HL-60 (cell line): ENCODE results near the gene HIPK2.

Experiments used
- DNase-seq, 2 experiments: peaks; one replicate each; pipeline ENCODE4 v3.0.0-alpha.2; 2010 to 2020; ENCODE audit warnings: low read depth in 1 of 2, low spot score in 1 of 2
- H3K27ac ChIP-seq: fragments of 250-450 bp; sonication (Bioruptor Pico); replicated peaks from 2 replicates; pipeline ENCODE4 v1.5.1; 2020; ENCODE audit warnings: mild to moderate bottlenecking, moderate library complexity
- H3K27me3 ChIP-seq: fragments of 250-450 bp; sonication (Bioruptor Pico); 2 replicates; pipeline ENCODE4 v1.5.1; 2021; ENCODE audit warnings: mild to moderate bottlenecking, moderate library complexity; ENCODE audit not compliant: insufficient read depth, poor library complexity, severe bottlenecking
- H3K4me3 ChIP-seq: replicated peaks from 2 replicates; pipeline ENCODE4 v1.5.1; 2011; ENCODE audit warnings: mild to moderate bottlenecking, control low read depth, low read length; ENCODE audit not compliant: insufficient read depth
- CTCF ChIP-seq: IDR thresholded peaks from one replicate; pipeline ENCODE4 v1.5.1; 2011; ENCODE audit warnings: low read length, control low read depth, inconsistent platforms; ENCODE audit not compliant: insufficient read depth
- GABPA ChIP-seq: IDR thresholded peaks from 2 replicates; pipeline ENCODE4 v1.6.1; 2012; ENCODE audit warnings: low read depth
- POLR2AphosphoS5 ChIP-seq: IDR thresholded peaks from 2 replicates; pipeline ENCODE4 v1.6.1; 2012; ENCODE audit warnings: low read depth
- REST ChIP-seq: IDR thresholded peaks from 2 replicates; pipeline ENCODE4 v1.6.1; 2012; ENCODE audit warnings: low read depth; ENCODE audit not compliant: insufficient replicate concordance
- SPI1 ChIP-seq: IDR thresholded peaks from 2 replicates; pipeline ENCODE4 v1.6.1; 2012; ENCODE audit warnings: low read depth, mild to moderate bottlenecking, borderline replicate concordance

The HIPK2 gene

GRCh38 chr7:139768249-139768824, 9.5 kb downstream of the HIPK2 start:
- no peak for DNase-seq
- no peak for TF ChIP-seq REST
- TF ChIP-seq SPI1: peak; percentile 52
- H3K27me3 ChIP-seq: no peaks in the 10 kb centered on the region
- peak overlapping the region; percentile 60 for H3K27ac ChIP-seq
- no peak overlapping the region for H3K4me3 ChIP-seq

GRCh38 chr7:139767561-139767982, 10.2 kb downstream of the HIPK2 start:
- no peak for TF ChIP-seq REST
- peak; percentile 50 for TF ChIP-seq POLR2AphosphoS5

GRCh38 chr7:139765143-139765542, 12.7 kb downstream of the HIPK2 start:
- Histone ChIP-seq H3K27me3 (no peaks in the 10 kb centered on the region), H3K4me3 (no peak overlapping the region), H3K27ac (no peak overlapping the region)
- DNase-seq: no peak
- TF ChIP-seq REST: no peak
- no peak for TF ChIP-seq POLR2AphosphoS5
- no peak for TF ChIP-seq CTCF
- TF ChIP-seq GABPA: no peak
- no peak for TF ChIP-seq SPI1

More at GRCh38 chr7:139767561-139767982, 10.2 kb downstream of the HIPK2 start:
- Histone ChIP-seq H3K27ac (peak overlapping the region; percentile 67), H3K4me3 (no peak overlapping the region), H3K27me3 (no peaks in the 10 kb centered on the region)
- peak in 1 of 2 experiments; percentile 82 for DNase-seq

GRCh38 chr7:139763330-139763729, 14.5 kb downstream of the HIPK2 start:
- Histone ChIP-seq H3K27ac (no peak overlapping the region), H3K27me3 (no peaks in the 10 kb centered on the region), H3K4me3 (no peak overlapping the region)
- no peak for DNase-seq
- no peak for TF ChIP-seq CTCF
